KG1 (cell line): ENCODE measurements around the gene CELA3A.
A peak's percentile ranks its signal among the peaks of the same experiment; 100 is the strongest.

ENCODE experiments used
- DNase-seq: peaks from one replicate; lab custom pipeline; 2025; lab: John Stamatoyannopoulos, UW

CELA3A gene

DNA sequence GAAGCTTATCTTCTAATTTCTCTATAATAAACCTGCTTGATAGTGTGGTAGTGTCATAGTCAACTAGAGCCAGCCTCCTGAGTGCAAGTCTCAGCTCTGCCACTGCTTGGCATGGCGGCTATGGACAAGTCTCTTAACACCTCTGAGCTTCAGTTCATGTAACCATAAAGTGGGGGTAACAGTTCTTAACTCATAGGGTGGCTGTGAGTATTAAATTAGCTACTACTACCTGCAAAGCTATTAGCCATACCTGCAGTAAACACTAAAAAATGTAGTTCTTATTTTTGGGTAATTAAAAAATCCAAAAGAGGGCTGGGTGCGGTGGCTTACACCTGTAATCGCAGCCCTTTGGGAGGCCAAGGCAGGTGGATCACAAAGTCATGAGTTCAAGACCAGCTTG lies 48.9 kb downstream of the CELA3A start:
- DNase-seq = no peak

DNA sequence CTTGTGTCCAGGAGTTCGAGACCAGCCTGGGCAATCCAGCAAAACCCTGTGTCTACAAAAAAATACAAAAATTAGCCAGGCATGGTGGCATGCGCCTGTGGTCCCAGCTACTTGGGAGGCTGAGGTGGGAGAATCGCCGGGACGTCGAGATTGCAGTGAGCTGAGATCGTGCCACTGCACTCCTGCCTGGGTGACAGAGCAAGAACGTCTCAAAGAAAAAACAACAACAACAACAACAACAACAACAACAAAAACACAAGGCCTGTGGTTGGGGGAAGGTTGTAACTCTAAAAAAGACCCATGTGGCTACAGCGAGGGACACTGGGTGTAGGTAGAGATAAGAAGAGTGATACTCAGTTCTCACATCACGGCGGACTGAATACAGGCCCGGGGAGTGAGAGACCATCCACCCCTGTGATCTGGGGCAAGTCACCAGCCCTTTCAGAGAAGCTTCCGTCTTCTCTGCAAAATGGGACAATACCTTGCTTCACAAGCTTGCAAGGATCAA lies 50.2 kb downstream of the CELA3A start:
- DNase-seq = no peak

DNA sequence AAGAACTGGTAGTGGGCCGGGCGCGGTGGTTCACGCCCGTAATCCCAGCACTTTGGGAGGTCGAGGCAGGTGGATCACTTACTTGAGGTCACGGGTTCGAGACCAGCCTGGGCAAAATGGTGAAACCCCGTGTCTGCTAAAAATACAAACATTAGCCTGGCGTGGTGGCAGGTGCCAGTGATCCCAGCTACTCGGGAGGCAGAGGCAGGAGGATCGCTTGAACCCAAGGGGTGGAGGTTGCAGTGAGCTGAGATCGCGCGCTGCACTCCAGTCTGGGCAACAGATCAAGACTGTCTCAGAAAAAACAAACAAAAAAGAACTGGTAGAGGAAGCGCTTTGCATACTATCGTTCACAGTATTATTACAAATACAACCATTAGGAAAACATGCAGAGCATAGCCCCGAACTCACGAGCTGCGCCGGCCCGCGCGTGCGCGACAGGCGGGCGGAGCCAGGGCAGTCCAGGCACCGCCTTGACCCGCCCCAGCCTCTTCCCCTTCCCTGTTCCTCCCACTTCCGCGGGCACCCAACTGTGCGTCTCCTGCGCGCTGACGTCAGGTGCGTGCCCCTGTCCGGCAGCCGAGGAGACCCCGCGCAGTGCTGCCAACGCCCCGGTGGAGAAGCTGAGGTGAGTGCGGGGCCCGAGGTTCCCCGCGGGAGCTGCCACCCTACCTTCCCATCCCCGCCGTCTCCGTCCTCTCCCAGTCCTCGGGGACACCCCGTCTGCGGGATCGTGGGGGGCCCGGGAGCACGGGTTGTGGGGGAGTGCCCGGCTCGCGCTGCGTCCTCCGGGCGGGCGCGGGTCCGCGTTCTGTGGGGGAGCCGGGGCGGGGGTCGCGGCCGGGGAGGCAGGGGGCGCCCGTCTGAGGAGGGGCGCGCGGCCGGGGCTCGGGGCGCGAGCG lies 50.9 kb downstream of the CELA3A start, which contains the start of gene CDC42:
TSS of gene CDC42 (plus strand) at position 595 of the 902 bp plus-strand sequence. CDS start 25,770 bp downstream, outside the sequence.
- DNase-seq = peak; percentile 91

DNA sequence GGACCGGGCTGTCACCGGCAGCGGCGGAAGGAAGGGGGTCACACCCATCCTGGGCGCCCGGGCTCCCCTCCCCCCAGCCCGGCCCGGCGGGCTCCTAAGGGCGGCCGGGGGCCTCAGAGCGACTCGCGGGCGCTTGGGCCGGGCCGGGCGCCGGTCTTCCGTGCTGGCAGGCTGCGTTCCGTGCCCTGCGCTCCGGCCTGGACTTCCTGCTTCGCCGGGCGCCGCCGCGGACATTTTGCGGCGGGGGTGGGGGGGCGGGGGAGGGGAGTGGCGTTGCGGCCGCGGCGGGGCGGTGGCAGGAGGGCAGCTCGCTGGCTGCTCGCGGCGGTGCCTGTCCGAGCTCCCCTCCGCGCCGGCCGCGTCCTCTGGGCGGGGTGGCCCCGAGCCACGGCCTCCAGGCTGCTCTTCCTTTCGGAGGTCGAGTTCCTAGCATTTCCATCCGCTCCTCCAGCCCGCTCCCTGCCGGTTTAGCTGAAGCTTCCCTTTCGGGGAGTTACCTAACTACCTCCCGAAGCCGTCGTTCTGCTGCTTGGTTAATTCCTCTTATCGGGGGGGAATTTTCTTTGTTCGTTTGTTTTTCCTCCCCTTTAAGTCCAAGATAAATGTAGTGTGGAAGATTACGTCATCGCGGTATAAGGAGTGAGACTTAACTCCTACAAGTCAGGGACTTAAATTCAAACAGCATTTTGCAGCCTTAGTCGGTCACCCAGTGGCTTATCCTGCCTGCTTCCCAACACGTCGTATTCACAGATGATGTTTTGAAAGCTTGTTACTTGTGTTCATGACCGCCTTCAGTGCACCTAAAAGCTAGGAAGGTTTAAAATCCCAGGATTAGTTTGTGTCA lies 51.8 kb downstream of the CELA3A start:
- DNase-seq = peak; percentile 25

DNA sequence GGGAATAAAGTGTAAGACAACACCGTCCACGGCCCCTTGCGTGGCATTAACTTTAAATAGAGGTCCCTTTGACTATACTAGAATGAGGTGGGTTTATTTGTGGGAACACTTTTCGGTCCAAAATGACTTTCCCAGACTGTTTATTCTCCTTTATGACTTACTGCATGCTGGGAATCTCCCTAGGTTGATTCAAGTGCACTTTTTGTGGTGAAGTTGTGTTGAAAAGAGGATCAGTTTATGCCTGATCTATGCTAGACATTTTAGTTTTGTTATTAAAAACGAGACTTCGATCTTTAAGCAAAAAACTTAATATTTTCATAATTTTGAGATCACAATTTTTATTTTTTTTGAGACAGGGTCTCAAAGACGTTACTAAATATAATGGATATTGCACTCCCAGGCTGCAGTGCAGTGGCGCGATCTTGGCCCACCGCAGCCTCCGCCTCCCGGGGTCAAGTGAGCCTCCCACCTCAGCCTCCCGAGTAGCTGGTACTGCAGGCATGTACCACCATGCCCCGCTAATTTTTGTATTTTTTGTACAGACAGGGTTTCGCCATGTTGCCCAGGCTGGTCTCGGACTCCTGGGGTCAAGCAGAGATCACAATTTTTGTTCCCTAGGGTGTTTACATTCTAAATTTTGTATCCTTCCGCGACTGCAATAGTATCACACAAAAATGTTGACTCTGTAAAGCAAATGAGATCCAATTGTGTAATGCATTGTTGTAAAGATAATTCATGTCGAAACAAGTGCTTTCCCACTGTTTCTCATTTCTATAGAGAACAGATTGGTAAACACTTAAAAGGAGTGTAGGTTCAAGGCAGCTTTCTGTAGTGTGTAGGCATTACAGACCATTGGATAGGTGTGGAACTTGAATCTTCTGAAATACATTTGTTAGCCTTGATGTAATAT lies 52.7 kb downstream of the CELA3A start:
- no peak for DNase-seq

DNA sequence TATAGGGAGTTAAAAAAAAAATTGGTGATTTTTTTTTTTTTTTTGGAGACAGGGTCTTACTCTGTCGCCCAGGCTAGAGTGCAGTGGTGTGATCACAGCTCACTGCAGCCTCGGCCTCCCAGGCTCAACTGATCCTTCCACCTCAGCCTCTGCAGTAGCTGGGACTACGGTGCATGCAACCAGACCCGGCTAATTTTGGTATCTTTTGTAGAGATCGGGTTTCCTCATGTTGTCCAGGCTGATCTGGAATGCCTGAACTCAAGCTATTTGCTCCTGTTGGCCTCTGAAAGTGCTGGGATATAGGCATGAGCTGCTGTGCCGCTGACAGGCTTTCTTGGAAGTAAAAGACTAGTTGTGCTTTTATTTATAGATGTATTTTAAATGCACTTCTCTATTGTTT lies 54.0 kb downstream of the CELA3A start:
- no peak for DNase-seq

DNA sequence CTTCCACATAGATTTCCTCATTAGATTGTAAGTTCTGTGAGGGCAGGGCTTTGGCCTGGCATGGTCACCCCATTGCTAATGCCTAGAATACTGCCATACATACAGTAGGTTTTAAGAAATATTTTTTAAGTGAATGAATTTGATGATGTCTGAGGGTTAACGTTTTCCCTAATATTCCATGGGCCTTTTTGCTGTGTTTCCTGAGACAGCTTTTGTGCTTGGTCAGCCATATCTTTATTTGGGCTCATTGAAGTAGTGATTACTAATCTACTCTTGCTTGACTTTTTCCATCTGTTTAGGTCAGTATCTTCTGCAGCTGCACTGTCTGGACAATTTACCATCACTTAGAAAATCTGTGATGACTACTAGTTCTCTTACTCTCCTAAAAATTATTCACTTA lies 54.6 kb downstream of the CELA3A start:
- no peak for DNase-seq

DNA sequence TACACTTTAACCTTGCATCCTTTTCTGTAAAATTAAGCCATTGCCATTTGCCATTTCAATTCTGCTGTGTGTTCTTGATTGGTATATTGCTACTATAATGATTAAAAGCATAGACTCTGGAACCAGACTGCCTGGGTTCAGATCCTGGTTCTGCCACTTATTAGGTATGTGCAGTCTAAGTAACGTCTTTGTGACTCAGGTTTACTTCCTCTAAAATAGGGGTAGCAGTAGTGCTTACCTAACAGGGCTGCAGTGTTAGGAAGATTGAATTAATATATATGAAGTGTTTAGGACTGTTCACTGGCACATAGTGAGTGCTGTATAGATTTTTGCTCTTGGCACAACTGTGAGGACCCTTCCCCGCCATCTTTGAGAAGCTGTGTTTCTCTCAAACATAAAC lies 55.5 kb downstream of the CELA3A start:
- DNase-seq = no peak

DNA sequence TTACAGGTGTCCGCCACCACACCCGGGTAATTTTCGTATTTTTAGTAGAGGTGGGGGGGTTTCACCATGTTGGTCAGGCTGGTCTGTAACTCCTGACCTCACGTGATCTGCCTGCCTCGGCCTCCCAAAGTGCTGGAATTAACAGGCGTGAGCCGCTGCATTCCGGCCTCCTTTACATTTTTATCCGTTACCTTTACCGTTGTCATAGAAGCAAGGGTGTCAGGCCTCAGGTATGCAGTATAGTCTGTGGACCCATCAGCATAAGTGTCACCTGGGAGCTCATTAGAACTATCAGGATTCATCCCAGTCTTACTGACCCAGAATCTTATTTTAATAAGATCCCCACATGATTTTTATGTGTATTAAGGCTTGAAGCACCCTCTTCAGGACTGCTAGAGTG lies 56.4 kb downstream of the CELA3A start:
- no peak for DNase-seq
